ENCODE data around the gene POU3F2.

The POU3F2 gene

GRCh38 chr6:98844244-98845210 lies 10.2 kb downstream of the POU3F2 start:
- no peak for DNase-seq

- DNase-seq, result no peak
Observed at GRCh38 chr6:98845211-98846020, 11.0 kb downstream of the POU3F2 start.

- DNase-seq, result no peak
Observed at GRCh38 chr6:98846021-98846380, 11.6 kb downstream of the POU3F2 start.

GRCh38 chr6:98847416-98847778 lies 13.0 kb downstream of the POU3F2 start:
- DNase-seq, result no peak

GRCh38 chr6:98847779-98848538 lies 13.6 kb downstream of the POU3F2 start:
- DNase-seq, result no peak

- no peak for DNase-seq
Observed at GRCh38 chr6:98848539-98849242, 14.3 kb downstream of the POU3F2 start.

GRCh38 chr6:98864497-98864896 lies 30.1 kb downstream of the POU3F2 start:
- DNase-seq, result no peak

GRCh38 chr6:98871057-98871456 lies 36.7 kb downstream of the POU3F2 start:
- DNase-seq, result no peak

GRCh38 chr6:98871821-98872220 lies 37.4 kb downstream of the POU3F2 start:
- no peak for DNase-seq

- no peak for DNase-seq
Observed at GRCh38 chr6:98875375-98875774, 41.0 kb downstream of the POU3F2 start.

- no peak for DNase-seq
Observed at GRCh38 chr6:98877250-98877649, 42.9 kb downstream of the POU3F2 start.

GRCh38 chr6:98880486-98880885 lies 46.1 kb downstream of the POU3F2 start:
- no peak for DNase-seq

- no peak for DNase-seq
Observed at GRCh38 chr6:98885330-98885729, 51.0 kb downstream of the POU3F2 start.

GRCh38 chr6:98887650-98888049 lies 53.3 kb downstream of the POU3F2 start:
- DNase-seq, result no peak
